Neutrophil (primary cell): ENCODE results near the gene PLD5.
"Not testable (repeated sequence)": the region's sequence is repeated elsewhere in the genome, so short reads cannot be mapped to it uniquely, and the experiment has no call there.

Experiments
- H3K27ac ChIP-seq: fragments of 200-600 bp; sonication (generic); 2 replicates; pipeline ENCODE4 v1.5.1; 2016; ENCODE audit warnings: mild to moderate bottlenecking, moderate library complexity
- H3K27me3 ChIP-seq: fragments of 200-600 bp; sonication (generic); 2 replicates; pipeline ENCODE4 v1.6.0; 2016; ENCODE audit warnings: mild to moderate bottlenecking
- H3K36me3 ChIP-seq: fragments of 200-600 bp; sonication (generic); 2 replicates; pipeline ENCODE4 v1.5.1; 2017
- H3K4me1 ChIP-seq, 2 experiments: fragments of 200-600 bp in 1 of 2; sonication (generic) in 1 of 2; 1 replicate in 1 of 2; 2 replicates in 1 of 2; pipeline versions ENCODE4 v1.5.1 to v1.6.1; 2013 to 2016; ENCODE audit warnings: low read depth in 1 of 2, low read length in 1 of 2, mild to moderate bottlenecking in 1 of 2, moderate library complexity in 1 of 2; ENCODE audit not compliant: control insufficient read depth in 1 of 2, insufficient read depth in 1 of 2
- H3K4me3 ChIP-seq, 2 experiments: fragments of 200-600 bp in 1 of 2; sonication (generic) in 1 of 2; 1 replicate in 1 of 2; 2 replicates in 1 of 2; pipeline ENCODE4 v1.5.1; 2013 to 2016; ENCODE audit warnings: low read depth in 1 of 2, low read length in 1 of 2, mild to moderate bottlenecking in 1 of 2, moderate library complexity in 1 of 2
- H3K9me3 ChIP-seq: fragments of 200-600 bp; sonication (generic); 2 replicates; pipeline ENCODE4 v1.5.1; 2016
- TF ChIP-seq, protein P1 (sequence below): fragments of 200-600 bp; sonication (generic); IDR thresholded peaks from 2 replicates; pipeline ENCODE4 v1.5.1; 2016; ENCODE audit warnings: antibody characterized with exemption

Gene PLD5

DNA sequence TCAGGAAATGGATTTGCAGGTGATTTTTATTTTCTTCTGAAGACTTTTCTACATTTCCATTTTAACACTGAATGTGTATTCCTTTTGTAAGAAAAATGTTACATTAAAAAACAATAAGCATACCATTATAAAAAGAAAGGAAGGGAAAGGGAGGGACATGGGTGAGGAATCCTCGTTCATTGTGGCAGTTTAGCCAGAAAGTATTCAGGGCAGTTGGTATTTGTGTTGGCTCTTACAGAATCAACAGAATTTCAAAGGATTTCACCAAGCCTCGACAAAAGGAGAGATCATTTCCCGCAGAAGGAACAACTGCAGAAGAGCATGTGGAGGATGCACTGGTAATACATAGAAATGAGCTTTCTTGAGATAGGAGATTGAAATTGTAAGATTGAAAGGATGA lies 35.0 kb downstream of the PLD5 start:
- no peak overlapping the region for H3K4me3 ChIP-seq
- H3K4me1 ChIP-seq: no peaks in the 10 kb centered on the region
- no peak overlapping the region for H3K27ac ChIP-seq
- H3K27me3 ChIP-seq: no peaks in the 10 kb centered on the region
- TF ChIP-seq, protein P1, sequence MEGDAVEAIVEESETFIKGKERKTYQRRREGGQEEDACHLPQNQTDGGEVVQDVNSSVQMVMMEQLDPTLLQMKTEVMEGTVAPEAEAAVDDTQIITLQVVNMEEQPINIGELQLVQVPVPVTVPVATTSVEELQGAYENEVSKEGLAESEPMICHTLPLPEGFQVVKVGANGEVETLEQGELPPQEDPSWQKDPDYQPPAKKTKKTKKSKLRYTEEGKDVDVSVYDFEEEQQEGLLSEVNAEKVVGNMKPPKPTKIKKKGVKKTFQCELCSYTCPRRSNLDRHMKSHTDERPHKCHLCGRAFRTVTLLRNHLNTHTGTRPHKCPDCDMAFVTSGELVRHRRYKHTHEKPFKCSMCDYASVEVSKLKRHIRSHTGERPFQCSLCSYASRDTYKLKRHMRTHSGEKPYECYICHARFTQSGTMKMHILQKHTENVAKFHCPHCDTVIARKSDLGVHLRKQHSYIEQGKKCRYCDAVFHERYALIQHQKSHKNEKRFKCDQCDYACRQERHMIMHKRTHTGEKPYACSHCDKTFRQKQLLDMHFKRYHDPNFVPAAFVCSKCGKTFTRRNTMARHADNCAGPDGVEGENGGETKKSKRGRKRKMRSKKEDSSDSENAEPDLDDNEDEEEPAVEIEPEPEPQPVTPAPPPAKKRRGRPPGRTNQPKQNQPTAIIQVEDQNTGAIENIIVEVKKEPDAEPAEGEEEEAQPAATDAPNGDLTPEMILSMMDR: no peak
- no peaks in the 10 kb centered on the region for H3K36me3 ChIP-seq
- H3K9me3 ChIP-seq: no peaks in the 10 kb centered on the region

GRCh38 chr1:242477944-242478343 lies 46.6 kb downstream of the PLD5 start:
- Histone ChIP-seq H3K36me3 (no peaks in the 10 kb centered on the region), H3K27me3 (no peaks in the 10 kb centered on the region), H3K9me3 (no peaks in the 10 kb centered on the region), H3K4me3 (no peak overlapping the region), H3K27ac (no peak overlapping the region), H3K4me1 (no peaks in the 10 kb centered on the region)
- TF ChIP-seq, protein P1: no peak

DNA sequence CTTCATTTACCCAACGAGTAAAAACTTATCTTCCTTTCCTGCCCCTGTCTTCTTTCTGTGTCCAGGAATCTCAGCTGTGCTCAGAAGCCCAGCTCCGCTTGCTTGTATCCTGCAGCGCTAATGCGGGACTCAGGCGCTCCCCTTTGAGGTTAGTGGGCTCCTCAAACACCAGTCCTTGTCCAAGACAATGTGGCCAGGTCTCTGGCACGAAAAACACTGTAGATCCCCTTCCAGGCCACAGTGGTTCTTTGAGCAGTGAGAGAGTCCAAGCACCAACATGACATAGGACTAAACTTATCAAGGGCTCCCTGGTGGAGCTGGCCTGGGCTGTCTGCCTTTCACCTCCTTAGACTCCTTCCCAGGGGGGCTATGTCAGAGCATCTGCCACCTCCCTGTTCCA lies 53.7 kb downstream of the PLD5 start:
- no peaks in the 10 kb centered on the region for H3K4me1 ChIP-seq
- no peak overlapping the region for H3K27ac ChIP-seq
- no peak overlapping the region for H3K4me3 ChIP-seq
- no peaks in the 10 kb centered on the region for H3K36me3 ChIP-seq
- H3K9me3 ChIP-seq: no peaks in the 10 kb centered on the region
- TF ChIP-seq, protein P1: no peak
- H3K27me3 ChIP-seq: no peaks in the 10 kb centered on the region

DNA sequence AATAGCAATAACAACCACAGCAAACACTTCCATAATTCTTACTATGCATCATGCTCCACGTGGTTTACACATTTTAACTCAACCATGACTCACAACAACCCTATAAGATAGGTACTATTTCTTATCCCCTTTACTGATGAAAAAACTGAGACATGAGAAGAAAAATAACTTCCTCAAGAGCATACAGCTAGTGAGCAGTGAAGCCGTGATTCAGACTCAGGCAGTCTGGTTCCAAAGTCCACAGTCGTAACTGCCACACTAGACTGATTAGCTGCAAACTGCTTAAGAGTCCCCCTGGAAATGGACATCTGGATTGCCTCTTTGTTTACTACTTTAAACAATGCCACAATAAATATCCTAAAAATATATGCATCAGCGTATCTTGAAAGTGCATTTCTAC lies 55.7 kb downstream of the PLD5 start:
- Histone ChIP-seq H3K27ac (no peak overlapping the region), H3K4me3 (no peak overlapping the region), H3K27me3 (no peaks in the 10 kb centered on the region), H3K9me3 (no peaks in the 10 kb centered on the region), H3K36me3 (no peaks in the 10 kb centered on the region), H3K4me1 (no peaks in the 10 kb centered on the region)
- TF ChIP-seq, protein P1: no peak

DNA sequence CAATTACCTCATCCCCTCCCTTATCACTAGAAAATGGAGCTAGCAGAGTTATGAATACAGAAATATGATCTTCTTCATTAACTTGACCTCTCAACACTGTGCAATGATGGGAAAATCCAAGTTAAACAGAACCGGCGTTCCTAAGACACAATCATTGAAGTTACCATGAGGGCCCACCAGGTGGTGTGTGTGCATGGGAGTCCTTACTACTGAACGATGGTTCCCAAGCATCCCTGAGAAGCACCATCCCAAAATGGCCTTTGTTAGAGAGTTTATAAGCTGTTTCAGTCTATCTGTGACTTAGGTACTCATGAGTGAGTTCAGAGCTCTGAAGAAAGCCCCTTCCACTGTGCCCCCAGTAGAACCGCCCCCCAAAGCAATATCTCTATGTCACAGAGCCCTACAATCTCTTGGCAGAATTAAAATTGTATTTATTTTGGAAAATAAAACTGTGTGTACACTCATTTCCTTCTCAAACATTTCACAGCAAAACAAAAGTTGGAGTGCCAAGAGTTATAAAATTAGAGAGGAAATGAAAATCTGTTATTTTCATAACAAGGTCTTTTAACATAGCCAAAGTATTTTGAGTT lies 56.8 kb downstream of the PLD5 start:
- TF ChIP-seq, protein P1: no peak
- no peaks in the 10 kb centered on the region for H3K9me3 ChIP-seq
- no peaks in the 10 kb centered on the region for H3K4me1 ChIP-seq
- H3K27ac ChIP-seq: no peak overlapping the region
- H3K4me3 ChIP-seq: no peak overlapping the region
- H3K27me3 ChIP-seq: no peaks in the 10 kb centered on the region
- H3K36me3 ChIP-seq: no peaks in the 10 kb centered on the region

DNA sequence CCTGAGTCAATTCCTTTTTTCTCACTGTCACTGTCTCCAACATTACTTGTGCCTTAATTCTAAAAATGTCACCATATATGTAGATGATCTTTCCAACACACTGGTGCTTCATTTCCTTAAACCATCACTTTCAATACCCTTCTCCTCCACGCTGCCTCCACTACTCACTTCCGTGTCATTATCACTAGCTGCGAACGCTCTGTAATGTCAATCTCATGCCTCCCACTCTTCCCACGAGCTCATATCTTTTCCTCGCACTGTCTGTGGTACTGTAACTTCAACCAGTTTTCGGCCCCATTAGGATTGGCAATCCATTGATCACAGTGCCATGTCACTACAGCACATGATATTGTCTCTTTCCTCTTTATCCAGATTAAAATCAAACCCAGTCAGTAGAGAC lies 61.6 kb downstream of the PLD5 start:
- no peak overlapping the region for H3K27ac ChIP-seq
- TF ChIP-seq, protein P1: no peak
- no peaks in the 10 kb centered on the region for H3K4me1 ChIP-seq
- no peaks in the 10 kb centered on the region for H3K9me3 ChIP-seq
- H3K36me3 ChIP-seq: no peaks in the 10 kb centered on the region
- H3K4me3 ChIP-seq: no peak overlapping the region
- no peaks in the 10 kb centered on the region for H3K27me3 ChIP-seq

DNA sequence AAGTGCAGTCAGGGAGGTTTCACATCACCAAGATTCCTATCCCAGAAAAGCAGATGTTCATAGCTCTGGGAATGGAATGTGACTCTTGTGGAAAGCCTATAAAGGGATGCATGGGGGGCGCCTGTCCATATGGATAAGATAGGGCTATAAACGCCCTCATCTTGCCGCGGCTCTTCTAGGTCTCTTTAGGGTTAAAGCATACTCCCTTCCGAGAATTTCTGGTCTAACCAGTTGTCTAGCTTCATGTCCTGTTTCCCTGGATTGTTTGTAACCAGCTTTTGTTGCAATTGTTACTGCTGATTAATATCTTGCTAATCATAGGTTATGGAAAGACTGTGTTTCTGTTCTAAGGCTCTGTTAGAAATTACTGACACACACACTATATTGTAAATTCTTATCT lies 64.8 kb downstream of the PLD5 start:
- not testable (repeated sequence) for H3K4me3 ChIP-seq, H3K36me3 ChIP-seq, H3K9me3 ChIP-seq, H3K27ac ChIP-seq, H3K4me1 ChIP-seq
- peaks cover 11% of the 10 kb centered on the region for H3K27me3 ChIP-seq
